Aorta (tissue), 5 donors: ENCODE measurements around the gene TNFRSF13B. TPM values are rescaled to one million over a fixed set of nuclear protein-coding genes. Genes with fewer than 3 reads are reported as not detected.
"Not testable (repeated sequence)": the region's sequence is repeated elsewhere in the genome, so short reads cannot be mapped to it uniquely, and the experiment has no call there.

Source experiments
- ATAC-seq: fragments of 200-7000 bp; cut with Tn5 transposase; one replicate; pipeline ENCODE4 v1.9.1; 2022; ENCODE audit warnings: moderate library complexity; ENCODE audit not compliant: low FRiP score
- DNase-seq, 2 donors: peaks; one replicate each; pipeline ENCODE4 v3.0.0-alpha.2; 2020
- H3K27ac ChIP-seq, 2 donors: one replicate each; pipeline ENCODE4 v1.5.1; 2013; ENCODE audit warnings: low read length in 2 of 2, mild to moderate bottlenecking in 2 of 2, moderate library complexity in 2 of 2, control low read depth in 1 of 2, inconsistent platforms in 1 of 2, low read depth in 1 of 2
- H3K27me3 ChIP-seq, 2 donors: one replicate each; pipeline ENCODE4 v1.6.1; 2013; ENCODE audit warnings: control low read depth in 1 of 2, low read length in 1 of 2, mild to moderate bottlenecking in 1 of 2, moderate library complexity in 1 of 2; ENCODE audit not compliant: insufficient read depth in 2 of 2, control insufficient read depth in 1 of 2
- H3K36me3 ChIP-seq, 2 donors: one replicate each; pipeline ENCODE4 v1.6.1; 2013; ENCODE audit warnings: control low read depth in 1 of 2, low read length in 1 of 2, mild to moderate bottlenecking in 1 of 2; ENCODE audit not compliant: insufficient read depth in 2 of 2, control insufficient read depth in 1 of 2
- H3K4me1 ChIP-seq, 2 donors: one replicate each; pipeline ENCODE4 v1.6.1; 2013; ENCODE audit warnings: low read length in 2 of 2, control low read depth in 1 of 2, mild to moderate bottlenecking in 1 of 2, moderate library complexity in 1 of 2; ENCODE audit not compliant: insufficient read depth in 2 of 2, control insufficient read depth in 1 of 2
- H3K4me3 ChIP-seq, 2 donors: one replicate each; pipeline ENCODE4 v1.5.1; 2013; ENCODE audit warnings: low read length in 2 of 2, control low read depth in 1 of 2, mild to moderate bottlenecking in 1 of 2
- H3K9me3 ChIP-seq: one replicate; pipeline ENCODE4 v1.6.1; 2013; ENCODE audit warnings: mild to moderate bottlenecking, low read length; ENCODE audit not compliant: control insufficient read depth
- WGBS, 2 donors: extraction: QIAGEN DNeasy Blood & Tissue Kit; methylation state at CpG; one replicate each; pipeline ENCODE4 v1.1.7; 2013; 5-methylcytosine and 5-hydroxymethylcytosine counted together
- intact Hi-C, 2 donors: fragments of 100-400 bp; cut with DNase I; formaldehyde crosslinking; loops; one replicate each; pipeline versions ENCODE4 v1.14.2 to v1.15.0; 2022
- polyA plus RNA-seq, 2 donors: library from polyadenylated mRNA; stranded (reverse); fragments of 200-250 nt; gene quantifications; one replicate each; pipeline ENCODE4 v1.2.3, GENCODE V29; 2013
- total RNA-seq, 2 donors: library from RNA; stranded (reverse); fragmentation: NEBNext Ultra II Directional; extraction: Animal tissue kit (Norgen Biotek cat#: 25700); gene quantifications; one replicate each; pipeline ENCODE4 v1.2.1, GENCODE V29; 2021
- donor health status: healthy with polysubstance abuse.
- donor health status: Bipolar disorder and iron deficiency.
- donor health status: DM: no; HTN: no; CAD: no.
- donor health status: DM: no; HTN: no; CAD: no.
- donor health status: DM: yes; HTN: yes; CAD: no.

The TNFRSF13B gene
- total and polyA plus RNA-seq, 4 donors, result not detected

DNA sequence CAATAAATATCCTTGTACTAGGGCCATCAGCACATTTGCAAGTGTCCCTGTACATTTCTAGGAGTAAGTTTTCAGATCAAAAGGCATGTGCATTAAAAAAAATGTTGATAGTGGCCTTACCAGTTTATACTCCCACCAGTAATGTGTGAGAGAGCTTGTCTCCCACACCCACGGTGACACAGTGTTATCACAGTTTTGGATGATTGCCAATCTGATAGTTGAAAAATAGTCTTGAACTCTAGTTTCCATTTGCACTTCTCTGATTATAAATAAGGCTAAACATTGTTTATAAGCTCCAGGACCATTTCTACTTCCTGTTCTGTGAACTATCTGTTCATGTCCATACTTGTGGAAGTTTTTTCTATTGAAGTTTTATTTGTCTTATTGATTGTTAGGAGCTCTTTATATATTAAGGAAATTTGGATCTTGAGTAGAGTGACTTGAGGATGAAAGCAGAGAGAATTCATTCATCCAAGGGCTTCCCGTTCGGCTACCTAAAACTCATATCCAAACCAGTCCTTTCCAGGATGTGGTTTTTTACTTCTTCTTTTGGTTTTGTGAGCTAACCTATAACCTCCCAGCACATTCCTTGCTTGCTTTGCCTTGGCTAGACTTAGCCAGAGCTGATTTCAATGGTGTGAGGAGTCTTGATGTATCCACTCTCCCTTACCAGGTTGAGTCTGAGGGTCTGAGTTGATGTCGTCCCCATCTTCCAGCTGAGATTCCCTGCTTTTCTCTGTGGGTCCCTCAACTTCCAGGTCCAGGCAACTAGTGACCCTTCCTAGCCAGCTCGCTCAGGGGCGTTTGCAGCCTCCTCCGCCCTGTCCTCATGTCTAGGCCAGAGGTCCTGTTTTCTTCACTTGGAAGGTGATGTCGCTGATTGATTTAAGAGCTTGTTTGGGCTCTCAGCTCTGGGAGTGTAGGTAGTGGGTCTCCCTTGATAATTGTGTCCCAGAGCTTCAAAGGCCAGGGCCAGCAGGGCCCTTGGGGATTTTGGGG, 44.6 kb upstream of the TNFRSF13B start:
- DNase-seq, H3K27me3 ChIP-seq, ATAC-seq, H3K36me3 ChIP-seq, H3K27ac ChIP-seq, H3K9me3 ChIP-seq, H3K4me1 ChIP-seq, H3K4me3 ChIP-seq, intact Hi-C loops: not testable (repeated sequence)
- 84 to 85% methylated on average over 8 of the region's 8 CpGs for WGBS, 2 donors

DNA sequence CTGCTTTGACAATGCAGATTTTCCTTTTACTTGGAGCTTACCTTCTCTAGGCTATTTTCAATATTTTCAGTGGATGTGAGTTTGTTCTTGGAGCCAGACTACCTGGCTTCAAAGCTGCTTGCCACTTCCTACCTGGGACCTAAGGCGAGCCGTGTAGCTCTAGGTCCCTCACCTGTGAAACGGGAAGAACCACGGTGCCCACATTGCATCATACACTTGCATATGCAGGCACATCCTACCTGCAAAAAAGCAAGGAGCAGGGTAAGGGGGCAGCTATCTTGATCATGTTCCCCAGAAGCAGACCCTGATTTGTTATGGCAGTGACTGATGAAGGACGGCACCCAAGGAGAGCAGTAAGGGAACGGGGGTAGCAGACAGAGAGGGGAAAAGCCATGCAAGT, 43.3 kb upstream of the TNFRSF13B start:
- Histone ChIP-seq H3K4me3 (no peak overlapping the region), H3K9me3 (no peaks in the 10 kb centered on the region), H3K27me3 (no peaks in the 10 kb centered on the region), H3K4me1 (no peaks in the 10 kb centered on the region), H3K36me3 (no peaks in the 10 kb centered on the region), H3K27ac (no peak overlapping the region)
- 94 to 98% methylated on average over 6 of the region's 6 CpGs for WGBS, 2 donors
- ATAC-seq (no peak), DNase-seq (peak in 1 of 2 donors; percentile 26)
- intact Hi-C loops, result no loop called here

DNA sequence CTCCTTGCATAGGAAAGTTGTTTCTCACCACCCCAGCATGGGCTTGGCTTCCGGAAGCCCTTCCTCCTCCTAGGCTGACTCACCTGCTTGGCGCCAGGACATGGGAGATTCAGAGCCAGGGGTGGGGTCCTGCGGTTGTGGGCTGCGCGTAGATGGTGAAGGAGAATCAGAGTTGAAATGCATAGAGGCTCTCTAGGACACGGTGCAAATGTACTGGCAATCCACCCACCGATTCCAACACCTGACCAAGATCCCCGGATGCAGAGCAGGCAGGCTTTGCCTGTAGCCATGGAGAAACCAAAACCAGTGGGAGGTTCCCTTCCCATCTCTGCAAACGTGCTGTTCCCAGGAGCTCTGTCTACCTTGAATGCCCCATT, 42.8 kb upstream of the TNFRSF13B start:
- WGBS, 2 donors, result 89 to 90% methylated on average over 9 of the region's 9 CpGs
- H3K27me3 ChIP-seq, H3K4me1 ChIP-seq, ATAC-seq, H3K9me3 ChIP-seq, intact Hi-C loops, H3K4me3 ChIP-seq, H3K27ac ChIP-seq, H3K36me3 ChIP-seq: not testable (repeated sequence)
- DNase-seq, result peak in 1 of 2 donors; percentile 45

DNA sequence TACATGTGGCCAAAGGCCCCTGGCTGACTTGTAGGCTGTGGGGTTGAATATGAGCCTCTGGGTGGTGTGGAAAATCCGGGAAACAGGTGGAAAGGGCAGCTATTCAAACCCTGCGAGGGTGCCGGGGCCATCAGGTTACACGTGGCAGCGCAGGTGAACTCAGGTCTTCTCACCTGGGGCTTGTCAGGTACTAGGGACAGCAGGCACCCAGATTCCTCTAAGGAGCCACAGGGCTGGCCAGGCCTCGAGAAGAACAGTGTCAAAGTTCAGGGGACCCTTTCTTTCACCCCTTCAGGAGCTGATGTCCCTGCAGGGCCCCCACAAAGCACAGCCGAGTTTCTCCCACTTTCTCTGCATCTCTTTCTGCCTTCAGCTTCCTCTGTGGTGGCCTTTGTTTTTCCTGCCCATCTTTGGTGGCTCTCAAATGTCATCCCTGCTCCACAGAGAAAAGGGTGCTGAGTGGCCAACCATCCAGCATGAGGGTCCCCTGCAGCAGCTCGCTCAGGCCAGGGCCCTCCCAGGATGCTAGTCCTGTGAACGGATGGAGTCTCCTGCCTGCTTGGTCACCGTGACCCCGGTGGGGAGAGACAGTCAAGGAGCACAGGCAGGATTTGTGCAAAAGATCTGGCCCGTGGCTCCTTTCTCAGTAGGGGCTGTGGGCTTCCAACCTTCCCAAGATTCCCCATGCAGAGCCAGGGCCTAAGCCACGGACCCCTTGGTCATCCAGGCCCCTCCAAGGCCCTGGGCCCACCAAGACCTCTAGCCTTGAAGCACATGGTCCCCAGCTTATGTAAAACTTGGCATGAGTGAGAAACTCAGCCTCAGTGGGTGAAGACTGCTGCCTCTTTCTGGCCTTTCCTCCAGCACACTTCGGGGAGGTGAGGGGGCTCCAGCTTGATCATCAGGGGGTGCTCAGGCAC, 42.2 kb upstream of the TNFRSF13B start:
- ATAC-seq, intact Hi-C loops, H3K4me3 ChIP-seq, H3K9me3 ChIP-seq, H3K36me3 ChIP-seq, H3K4me1 ChIP-seq, H3K27ac ChIP-seq, H3K27me3 ChIP-seq: not testable (repeated sequence)
- 95% methylated on average over 13 to 14 of the region's 14 CpGs for WGBS, 2 donors
- DNase-seq, result peak in 1 of 2 donors; percentile 54

DNA sequence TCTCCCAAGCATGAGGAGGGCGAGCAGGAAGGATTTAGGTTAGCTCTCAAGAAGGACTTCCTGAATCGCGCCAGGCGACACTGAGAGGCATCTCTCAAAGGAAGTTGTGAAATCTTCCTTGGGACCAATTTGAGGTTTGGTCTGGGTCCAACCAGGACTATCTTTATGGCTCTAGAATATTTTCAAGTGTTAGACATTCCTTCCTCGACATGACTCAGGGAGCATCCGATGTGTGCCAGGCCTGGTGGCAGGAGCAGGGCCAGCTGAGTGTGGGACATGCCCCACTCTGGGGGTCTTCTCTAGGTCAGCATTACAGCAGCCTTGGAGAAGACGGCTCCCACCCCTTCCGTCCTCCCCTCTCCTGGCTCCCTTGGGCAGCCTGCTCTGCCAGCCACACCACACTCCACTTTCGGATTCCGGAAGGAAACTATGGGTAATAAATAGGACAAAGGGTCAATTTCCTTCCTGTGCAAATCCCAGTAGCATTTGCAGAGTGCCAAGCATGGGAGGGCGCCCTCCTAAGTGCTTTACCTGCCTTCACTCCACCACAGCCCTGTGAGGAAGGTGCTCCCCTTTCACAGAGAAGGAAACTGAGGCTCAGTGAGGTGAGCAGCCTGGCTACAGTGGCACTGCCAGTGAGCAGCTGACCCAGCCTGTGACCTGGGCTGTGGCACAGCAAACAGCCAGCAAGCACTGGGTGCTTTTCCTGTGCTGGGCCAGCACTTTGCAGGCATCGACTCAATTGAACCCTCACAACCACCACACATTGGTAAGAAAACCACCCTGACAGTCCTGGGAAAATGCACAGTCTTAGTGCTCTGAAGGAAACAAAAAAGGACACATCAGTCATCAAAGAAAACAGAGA, 39.4 kb upstream of the TNFRSF13B start:
- H3K4me1 ChIP-seq, H3K36me3 ChIP-seq, H3K4me3 ChIP-seq, intact Hi-C loops, H3K27ac ChIP-seq, H3K27me3 ChIP-seq, H3K9me3 ChIP-seq: not testable (repeated sequence)
- DNase-seq (peak in 1 of 2 donors; percentile 83), ATAC-seq (peak; percentile 84)
- WGBS, 2 donors, result 52 to 59% methylated on average over 5 to 6 of the region's 12 CpGs

DNA sequence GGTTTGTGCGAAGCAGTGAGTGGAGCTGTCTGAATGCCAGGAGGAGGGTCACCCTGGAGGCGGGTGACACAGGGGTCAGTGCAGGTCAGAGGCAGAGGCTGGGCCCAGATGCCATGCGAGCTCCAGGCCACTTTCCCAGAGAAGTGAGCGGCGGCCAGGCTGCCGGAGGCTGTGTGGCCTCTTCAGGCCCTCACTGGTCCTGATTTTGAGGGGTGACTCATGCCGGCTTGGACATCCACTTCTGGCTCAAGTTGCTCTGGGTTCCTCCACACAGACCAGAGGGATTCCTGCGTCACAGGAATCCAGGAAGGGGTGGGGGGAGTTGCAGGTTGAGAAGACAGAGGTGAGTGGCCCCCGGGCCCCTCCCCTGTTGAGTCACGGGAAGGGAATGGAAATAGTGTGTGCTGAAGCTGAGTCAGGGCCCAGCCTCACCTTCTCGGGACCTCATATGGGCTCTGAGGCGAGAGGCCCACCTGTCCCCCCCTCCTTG, 38.7 kb upstream of the TNFRSF13B start:
- H3K4me1 ChIP-seq, H3K9me3 ChIP-seq, H3K27ac ChIP-seq, intact Hi-C loops, H3K4me3 ChIP-seq, H3K36me3 ChIP-seq, H3K27me3 ChIP-seq: not testable (repeated sequence)
- ATAC-seq, result peak; percentile 88
- WGBS, 2 donors, result 19 to 33% methylated on average over 4 to 5 of the region's 12 CpGs
- peak in 1 of 2 donors; percentile 82 for DNase-seq

DNA sequence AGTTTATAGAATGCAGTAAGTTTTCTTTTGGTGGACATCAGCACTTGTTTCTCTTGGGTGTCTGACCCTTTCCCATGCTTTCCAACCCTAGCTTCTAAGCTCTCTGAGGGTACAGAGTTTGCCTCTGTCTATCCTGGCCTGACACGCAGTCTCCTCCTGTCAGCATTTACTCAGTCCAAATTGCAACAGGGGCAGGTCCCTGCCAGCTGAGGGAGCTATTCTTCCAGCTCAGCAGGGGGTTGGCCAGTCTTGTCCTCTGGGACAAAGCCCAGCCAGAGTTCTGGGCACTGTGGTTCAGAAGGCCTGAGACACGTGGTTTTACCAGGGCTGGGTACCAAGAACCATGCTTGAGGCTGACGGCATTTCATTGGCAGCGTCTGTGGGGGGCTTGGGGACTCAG, 38.1 kb upstream of the TNFRSF13B start:
- ATAC-seq, result peak; percentile 82
- H3K9me3 ChIP-seq, DNase-seq, H3K36me3 ChIP-seq, H3K4me3 ChIP-seq, H3K27ac ChIP-seq, H3K4me1 ChIP-seq, H3K27me3 ChIP-seq: not testable (repeated sequence)
- 4 to 8% methylated on average over 1 of the region's 4 CpGs for WGBS, 2 donors
- intact Hi-C loops, result loop anchor here (10.0 kb wide), 3 partner anchors 105 to 295 kb away; partner anchors contain the start of genes NT5M (in 1 of the 2) and PLD6 (in 1 of the 2)
